Panc1 (cell line): ENCODE data around the gene THBS2.

Experiments used
- POLR2AphosphoS5 ChIP-seq: IDR thresholded peaks from 2 replicates; pipeline ENCODE4 v1.6.1; 2012; ENCODE audit warnings: mild to moderate bottlenecking, low read depth, low read length, moderate library complexity
- SIN3A ChIP-seq: IDR thresholded peaks from 2 replicates; pipeline ENCODE4 v1.6.1; 2012; ENCODE audit warnings: low read depth, mild to moderate bottlenecking, low read length, moderate library complexity, borderline replicate concordance; ENCODE audit not compliant: insufficient read depth
- TCF7L2 ChIP-seq: IDR thresholded peaks from 2 replicates; pipeline ENCODE4 v1.6.1; 2011; ENCODE audit warnings: mild to moderate bottlenecking, low read depth, low read length, inconsistent platforms
- TF ChIP-seq, protein P1 (sequence below): fragments of 450-650 bp; IDR thresholded peaks from 2 replicates; pipeline ENCODE4 v1.5.1; 2017; ENCODE audit warnings: mild to moderate bottlenecking

- TF ChIP-seq, protein P1, sequence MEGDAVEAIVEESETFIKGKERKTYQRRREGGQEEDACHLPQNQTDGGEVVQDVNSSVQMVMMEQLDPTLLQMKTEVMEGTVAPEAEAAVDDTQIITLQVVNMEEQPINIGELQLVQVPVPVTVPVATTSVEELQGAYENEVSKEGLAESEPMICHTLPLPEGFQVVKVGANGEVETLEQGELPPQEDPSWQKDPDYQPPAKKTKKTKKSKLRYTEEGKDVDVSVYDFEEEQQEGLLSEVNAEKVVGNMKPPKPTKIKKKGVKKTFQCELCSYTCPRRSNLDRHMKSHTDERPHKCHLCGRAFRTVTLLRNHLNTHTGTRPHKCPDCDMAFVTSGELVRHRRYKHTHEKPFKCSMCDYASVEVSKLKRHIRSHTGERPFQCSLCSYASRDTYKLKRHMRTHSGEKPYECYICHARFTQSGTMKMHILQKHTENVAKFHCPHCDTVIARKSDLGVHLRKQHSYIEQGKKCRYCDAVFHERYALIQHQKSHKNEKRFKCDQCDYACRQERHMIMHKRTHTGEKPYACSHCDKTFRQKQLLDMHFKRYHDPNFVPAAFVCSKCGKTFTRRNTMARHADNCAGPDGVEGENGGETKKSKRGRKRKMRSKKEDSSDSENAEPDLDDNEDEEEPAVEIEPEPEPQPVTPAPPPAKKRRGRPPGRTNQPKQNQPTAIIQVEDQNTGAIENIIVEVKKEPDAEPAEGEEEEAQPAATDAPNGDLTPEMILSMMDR: no peak
- TF ChIP-seq POLR2AphosphoS5: no peak
- no peak for TF ChIP-seq SIN3A
- no peak for TF ChIP-seq TCF7L2
Observed at GRCh38 chr6:169190144-169190584, 63.5 kb downstream of the THBS2 start.
